Hepatic stellate cell (primary cell): ENCODE data around the gene FNDC3A.

Source experiments
- DNase-seq: peaks from one replicate; pipeline ENCODE4 v3.0.0; 2011; ENCODE audit warnings: low spot score

The FNDC3A gene

GRCh38 chr13:49219647-49220035, 243.9 kb downstream of the FNDC3A start:
- DNase-seq: no peak

GRCh38 chr13:49220036-49220855, 244.5 kb downstream of the FNDC3A start, which contains the start of gene MLNR:
Gene MLNR, plus strand, starts transcription at chr13:49220338. Its CDS starts 0 bp downstream, at chr13:49220338.
- DNase-seq: no peak

- DNase-seq: no peak
Measured at GRCh38 chr13:49220856-49221589, 245.3 kb downstream of the FNDC3A start.

- no peak for DNase-seq
Measured at GRCh38 chr13:49221590-49221965, 245.9 kb downstream of the FNDC3A start.

- no peak for DNase-seq
Measured at GRCh38 chr13:49225223-49226042, 249.7 kb downstream of the FNDC3A start.

- DNase-seq: no peak
Measured at GRCh38 chr13:49226613-49227012, 250.9 kb downstream of the FNDC3A start.

- no peak for DNase-seq
Measured at GRCh38 chr13:49234741-49235140, 259.0 kb downstream of the FNDC3A start.

- no peak for DNase-seq
Measured at GRCh38 chr13:49235856-49236431, 260.2 kb downstream of the FNDC3A start.

GRCh38 chr13:49238621-49239020, 262.9 kb downstream of the FNDC3A start:
- no peak for DNase-seq

GRCh38 chr13:49240017-49240416, 264.3 kb downstream of the FNDC3A start:
- DNase-seq: no peak

- no peak for DNase-seq
Measured at GRCh38 chr13:49241296-49241695, 265.6 kb downstream of the FNDC3A start.

- DNase-seq: no peak
Measured at GRCh38 chr13:49245101-49245500, 269.4 kb downstream of the FNDC3A start.

GRCh38 chr13:49246850-49247642, 271.3 kb downstream of the FNDC3A start:
- DNase-seq: no peak

GRCh38 chr13:49247643-49248621, 272.2 kb downstream of the FNDC3A start, which contains the start of gene CDADC1:
Gene CDADC1, plus strand, starts transcription at chr13:49247925. Its CDS starts 113 bp downstream, at chr13:49248038.
- DNase-seq: peak; percentile 87

GRCh38 chr13:49248622-49249002, 272.9 kb downstream of the FNDC3A start:
- DNase-seq: no peak

- DNase-seq: no peak
Measured at GRCh38 chr13:49251326-49251725, 275.6 kb downstream of the FNDC3A start.

- no peak for DNase-seq
Measured at GRCh38 chr13:49253310-49253709, 277.6 kb downstream of the FNDC3A start.

- no peak for DNase-seq
Measured at GRCh38 chr13:49254007-49254406, 278.3 kb downstream of the FNDC3A start.

GRCh38 chr13:49256841-49257240, 281.1 kb downstream of the FNDC3A start:
- DNase-seq: peak; percentile 6
